ENCODE results near the gene OSM. TPM values are rescaled to one million over a fixed set of nuclear protein-coding genes. Genes with fewer than 3 reads are reported as not detected.

The OSM gene
- polyA plus RNA-seq, 3 donors, result 48.0 to 295 (median 146) TPM

GRCh38 chr22:30222321-30222720, 44.3 kb downstream of the OSM start:
- peaks cover 0 to 4% (median 4%) of the 10 kb centered on the region in 7 donors for H3K9me3 Mint-ChIP-seq
- Histone ChIP-seq H3K4me1 (ENCODE audit: control insufficient read depth in 1 of 2, insufficient read depth in 2 of 2, low read length in 2 of 2) (peaks cover 6 to 9% of the 10 kb centered on the region in 2 donors), H4K20me1 (ENCODE audit: insufficient read depth, low read length) (no peaks in the 10 kb centered on the region), H3K9ac (ENCODE audit: insufficient read depth, low read length, poor library complexity, severe bottlenecking) (no peak overlapping the region), H3K36me3 (replicated peaks in 1 of 2; ENCODE audit: control insufficient read depth in 1 of 2, insufficient read depth in 2 of 2, low read length in 2 of 2) (no peaks in the 10 kb centered on the region), H3K9me3 (replicated peaks in 1 of 2; ENCODE audit: control insufficient read depth in 1 of 2, insufficient read depth in 1 of 2, low read length in 2 of 2) (no peaks in the 10 kb centered on the region), H3K4me3 (replicated peaks in 1 of 3; ENCODE audit: low read depth in 2 of 3, low read length in 3 of 3) (no peak overlapping the region), H3K27me3 (ENCODE audit: control insufficient read depth in 2 of 2, insufficient read depth in 2 of 2, low read length in 2 of 2) (peaks cover 0 to 23% of the 10 kb centered on the region in 2 donors), H3K4me2 (replicated peaks; ENCODE audit: extremely low read depth, low read length, poor library complexity, severe bottlenecking) (no peak overlapping the region), H3K27ac (ENCODE audit: low read depth in 1 of 2, low read length in 2 of 2) (no peak overlapping the region), H3K79me2 (ENCODE audit: insufficient read depth, low read length) (no peaks in the 10 kb centered on the region), H2AFZ (ENCODE audit: insufficient read depth, low read depth, low read length, poor library complexity, severe bottlenecking) (no peak overlapping the region)
- 78% methylated on average over 4 of the region's 4 CpGs for WGBS (ENCODE audit: insufficient coverage)
- TF ChIP-seq CTCF (IDR thresholded peaks at IDR 0.05), result no peak
- H3K27me3 Mint-ChIP-seq (ENCODE audit: low read depth in 3 of 3), result peaks cover 26 to 45% (median 37%) of the 10 kb centered on the region in 3 donors
- no peak overlapping the region for H3K4me3 Mint-ChIP-seq
- H3K36me3 Mint-ChIP-seq, result no peaks in the 10 kb centered on the region
- H3K4me1 Mint-ChIP-seq, result peaks cover 12% of the 10 kb centered on the region
- intact Hi-C loops (cut with micrococcal nuclease), result no loop called here
- no peak for DNase-seq
- no peak overlapping the region for H3K27ac Mint-ChIP-seq

- H3K27ac Mint-ChIP-seq, result peak overlapping the region in 3 of 7 donors; percentile 58 to 75 (median 63)
- Histone ChIP-seq H3K4me3 (replicated peaks in 1 of 3; ENCODE audit: low read depth in 2 of 3, low read length in 3 of 3) (no peak overlapping the region), H3K27me3 (ENCODE audit: control insufficient read depth in 2 of 2, insufficient read depth in 2 of 2, low read length in 2 of 2) (peaks cover 0 to 23% of the 10 kb centered on the region in 2 donors), H3K9me3 (replicated peaks in 1 of 2; ENCODE audit: control insufficient read depth in 1 of 2, insufficient read depth in 1 of 2, low read length in 2 of 2) (no peaks in the 10 kb centered on the region), H3K4me1 (ENCODE audit: control insufficient read depth in 1 of 2, insufficient read depth in 2 of 2, low read length in 2 of 2) (peaks cover 6 to 9% of the 10 kb centered on the region in 2 donors), H3K36me3 (replicated peaks in 1 of 2; ENCODE audit: control insufficient read depth in 1 of 2, insufficient read depth in 2 of 2, low read length in 2 of 2) (no peaks in the 10 kb centered on the region), H3K9ac (ENCODE audit: insufficient read depth, low read length, poor library complexity, severe bottlenecking) (no peak overlapping the region), H3K27ac (ENCODE audit: low read depth in 1 of 2, low read length in 2 of 2) (no peak overlapping the region), H3K4me2 (replicated peaks; ENCODE audit: extremely low read depth, low read length, poor library complexity, severe bottlenecking) (no peak overlapping the region), H3K79me2 (ENCODE audit: insufficient read depth, low read length) (no peaks in the 10 kb centered on the region), H2AFZ (ENCODE audit: insufficient read depth, low read depth, low read length, poor library complexity, severe bottlenecking) (peak overlapping the region; percentile 22), H4K20me1 (ENCODE audit: insufficient read depth, low read length) (no peaks in the 10 kb centered on the region)
- WGBS (ENCODE audit: insufficient coverage), result 16% methylated on average over 23 of the region's 26 CpGs
- H3K4me3 Mint-ChIP-seq, result peak overlapping the region; percentile 20 to 72
- peaks cover 0 to 4% (median 4%) of the 10 kb centered on the region in 7 donors for H3K9me3 Mint-ChIP-seq
- H3K27me3 Mint-ChIP-seq (ENCODE audit: low read depth in 3 of 3), result peaks cover 26 to 42% (median 39%) of the 10 kb centered on the region in 3 donors
- no peak for TF ChIP-seq CTCF (IDR thresholded peaks at IDR 0.05)
- no peak for DNase-seq
- peaks cover 12% of the 10 kb centered on the region for H3K4me1 Mint-ChIP-seq
- H3K36me3 Mint-ChIP-seq, result no peaks in the 10 kb centered on the region
- intact Hi-C loops (cut with micrococcal nuclease), result no loop called here
Observed at GRCh38 chr22:30221121-30221992, 45.3 kb downstream of the OSM start.

All from CD14-positive monocyte (primary cell).